Thoracic aorta (tissue), 2 donors: Measurements from ENCODE around the gene LOC128125822.
A peak's percentile ranks its signal among the peaks of the same experiment; 100 is the strongest.

Experiments
- ATAC-seq: fragments of 150-250 bp; one replicate; pipeline ENCODE4 v1.8.0; 2017; ENCODE audit warnings: low read depth; ENCODE audit not compliant: insufficient number of reproducible peaks, low FRiP score
- DNase-seq: peaks from one replicate; pipeline ENCODE4 v3.0.0-alpha.2; 2020; ENCODE audit warnings: low spot score
- H3K27ac ChIP-seq, 2 donors: fragments of 200-600 bp; sonication (generic); 1 replicate in 1 of 2; 2 replicates in 1 of 2; pipeline ENCODE4 v1.5.1; 2016; ENCODE audit warnings: mild to moderate bottlenecking in 2 of 2, moderate library complexity in 2 of 2
- H3K27me3 ChIP-seq: fragments of 200-600 bp; sonication (generic); replicated peaks from 2 replicates; pipeline ENCODE4 v1.6.0; 2016; ENCODE audit warnings: mild to moderate bottlenecking; ENCODE audit not compliant: insufficient read depth
- H3K36me3 ChIP-seq: fragments of 200-600 bp; sonication (generic); one replicate; pipeline ENCODE4 v1.5.1; 2016
- H3K4me1 ChIP-seq, 2 donors: fragments of 200-600 bp; sonication (generic); 1 replicate in 1 of 2; 2 replicates in 1 of 2; pipeline versions ENCODE4 v1.5.1 to v1.6.0; 2016; ENCODE audit warnings: low read depth in 2 of 2, mild to moderate bottlenecking in 1 of 2; ENCODE audit not compliant: control insufficient read depth in 1 of 2
- H3K4me3 ChIP-seq: fragments of 200-600 bp; sonication (generic); 2 replicates; pipeline ENCODE4 v1.5.1; 2016; ENCODE audit warnings: mild to moderate bottlenecking
- H3K9me3 ChIP-seq: fragments of 200-600 bp; sonication (generic); 2 replicates; pipeline ENCODE4 v1.5.1; 2016
- TF ChIP-seq, protein P1 (sequence below): fragments of 200-600 bp; sonication (generic); IDR thresholded peaks from one replicate; pipeline ENCODE4 v1.5.1; 2019; ENCODE audit warnings: antibody characterized with exemption

The LOC128125822 gene

DNA sequence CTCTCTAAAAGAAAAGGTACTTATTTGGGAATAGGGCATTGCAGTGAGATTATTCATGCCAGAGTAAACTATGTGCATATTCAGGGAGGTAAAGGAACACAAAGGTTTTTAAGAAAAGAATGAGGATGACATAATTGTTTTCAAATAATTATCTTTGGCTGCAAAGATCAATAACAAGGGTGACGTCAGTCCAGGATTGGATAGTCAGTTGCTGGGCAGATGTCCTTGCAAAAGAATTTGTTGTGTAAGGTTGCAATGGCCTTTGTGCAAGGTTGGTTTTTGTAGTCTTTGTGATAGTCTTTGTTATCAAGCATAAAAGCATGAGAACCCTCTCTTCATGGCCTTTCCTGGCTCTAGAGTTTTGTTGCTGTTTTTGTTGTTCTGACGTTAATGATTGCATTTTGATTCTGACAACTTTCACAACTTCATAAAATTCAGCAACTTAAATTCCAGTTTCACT lies 17.7 kb downstream of the LOC128125822 start:
- TF ChIP-seq, protein P1, sequence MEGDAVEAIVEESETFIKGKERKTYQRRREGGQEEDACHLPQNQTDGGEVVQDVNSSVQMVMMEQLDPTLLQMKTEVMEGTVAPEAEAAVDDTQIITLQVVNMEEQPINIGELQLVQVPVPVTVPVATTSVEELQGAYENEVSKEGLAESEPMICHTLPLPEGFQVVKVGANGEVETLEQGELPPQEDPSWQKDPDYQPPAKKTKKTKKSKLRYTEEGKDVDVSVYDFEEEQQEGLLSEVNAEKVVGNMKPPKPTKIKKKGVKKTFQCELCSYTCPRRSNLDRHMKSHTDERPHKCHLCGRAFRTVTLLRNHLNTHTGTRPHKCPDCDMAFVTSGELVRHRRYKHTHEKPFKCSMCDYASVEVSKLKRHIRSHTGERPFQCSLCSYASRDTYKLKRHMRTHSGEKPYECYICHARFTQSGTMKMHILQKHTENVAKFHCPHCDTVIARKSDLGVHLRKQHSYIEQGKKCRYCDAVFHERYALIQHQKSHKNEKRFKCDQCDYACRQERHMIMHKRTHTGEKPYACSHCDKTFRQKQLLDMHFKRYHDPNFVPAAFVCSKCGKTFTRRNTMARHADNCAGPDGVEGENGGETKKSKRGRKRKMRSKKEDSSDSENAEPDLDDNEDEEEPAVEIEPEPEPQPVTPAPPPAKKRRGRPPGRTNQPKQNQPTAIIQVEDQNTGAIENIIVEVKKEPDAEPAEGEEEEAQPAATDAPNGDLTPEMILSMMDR, result no peak
- Histone ChIP-seq H3K27ac (no peak overlapping the region), H3K9me3 (no peaks in the 10 kb centered on the region), H3K36me3 (no peaks in the 10 kb centered on the region), H3K4me3 (no peak overlapping the region), H3K27me3 (no peaks in the 10 kb centered on the region), H3K4me1 (no peaks in the 10 kb centered on the region)
- no peak for DNase-seq
- ATAC-seq, result no peak

DNA sequence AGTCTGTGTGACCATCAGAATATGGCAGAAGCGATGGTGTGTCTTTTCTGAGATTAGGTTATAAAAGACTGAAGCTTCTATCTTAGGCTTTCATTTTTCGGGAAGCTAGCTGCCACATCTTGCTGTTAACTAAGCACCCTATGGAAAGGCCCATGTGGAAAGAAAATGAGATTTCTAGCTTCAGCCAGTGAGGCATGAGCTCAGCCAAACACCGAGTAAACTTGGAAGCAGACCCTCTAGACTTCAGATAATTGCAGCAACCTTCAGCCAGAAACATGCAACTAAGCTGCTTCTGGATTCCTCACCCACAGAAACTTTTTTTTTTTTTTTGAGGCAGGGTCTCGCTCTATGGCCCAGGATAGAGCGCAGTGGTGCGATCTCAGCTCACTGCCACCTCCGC lies 20.6 kb downstream of the LOC128125822 start:
- H3K36me3 ChIP-seq, result no peaks in the 10 kb centered on the region
- no peaks in the 10 kb centered on the region for H3K9me3 ChIP-seq
- H3K27ac ChIP-seq, result no peak overlapping the region
- DNase-seq, result no peak
- H3K4me1 ChIP-seq, result peaks cover 2% of the 10 kb centered on the region in 2 donors
- H3K4me3 ChIP-seq, result no peak overlapping the region
- TF ChIP-seq, protein P1, result no peak
- no peak for ATAC-seq
- no peaks in the 10 kb centered on the region for H3K27me3 ChIP-seq

DNA sequence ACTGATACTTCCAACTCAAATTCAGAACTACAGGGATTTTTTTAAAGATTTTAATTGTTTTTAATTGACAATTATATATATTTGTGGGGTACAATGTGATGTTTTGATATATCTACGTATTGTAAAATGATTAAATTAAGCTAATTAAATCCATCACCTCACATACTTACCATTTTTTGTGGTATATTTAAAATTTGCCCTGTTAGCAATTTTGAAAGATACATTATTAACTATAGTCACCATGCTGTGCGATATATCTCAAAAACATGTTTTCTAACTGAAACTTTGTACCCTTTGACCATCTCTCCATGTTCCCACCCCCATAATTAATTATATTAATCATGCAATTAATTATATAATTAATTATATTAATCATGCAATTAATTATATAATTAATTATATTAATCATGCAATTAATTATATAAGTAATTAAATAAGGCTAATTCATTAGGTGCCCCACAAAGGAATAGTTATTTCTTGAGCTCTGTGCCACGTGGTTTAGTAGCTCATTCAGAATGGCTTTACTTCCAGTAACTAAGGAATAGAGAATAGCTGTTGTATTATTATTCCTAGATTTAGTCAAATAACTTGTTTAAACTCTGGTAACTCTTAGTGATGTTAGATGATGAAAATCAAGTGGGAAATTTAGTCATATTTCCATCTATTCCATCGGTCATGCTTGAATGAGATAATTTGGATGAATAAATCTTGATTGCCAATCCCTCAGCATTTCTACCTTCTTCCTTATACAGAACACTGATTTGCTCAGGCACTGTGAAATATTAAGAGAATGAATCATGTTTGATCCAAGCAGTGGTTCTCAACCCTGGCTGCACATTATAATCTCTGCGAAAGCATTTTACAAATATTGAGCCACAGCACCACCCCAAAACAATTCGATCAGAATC lies 25.1 kb downstream of the LOC128125822 start:
- Histone ChIP-seq H3K36me3 (no peaks in the 10 kb centered on the region), H3K4me3 (peak overlapping the region; percentile 64), H3K9me3 (no peaks in the 10 kb centered on the region), H3K27ac (no peak overlapping the region), H3K4me1 (peaks cover 4 to 6% of the 10 kb centered on the region in 2 donors), H3K27me3 (no peaks in the 10 kb centered on the region)
- DNase-seq (no peak), ATAC-seq (no peak)
- TF ChIP-seq, protein P1, result no peak

DNA sequence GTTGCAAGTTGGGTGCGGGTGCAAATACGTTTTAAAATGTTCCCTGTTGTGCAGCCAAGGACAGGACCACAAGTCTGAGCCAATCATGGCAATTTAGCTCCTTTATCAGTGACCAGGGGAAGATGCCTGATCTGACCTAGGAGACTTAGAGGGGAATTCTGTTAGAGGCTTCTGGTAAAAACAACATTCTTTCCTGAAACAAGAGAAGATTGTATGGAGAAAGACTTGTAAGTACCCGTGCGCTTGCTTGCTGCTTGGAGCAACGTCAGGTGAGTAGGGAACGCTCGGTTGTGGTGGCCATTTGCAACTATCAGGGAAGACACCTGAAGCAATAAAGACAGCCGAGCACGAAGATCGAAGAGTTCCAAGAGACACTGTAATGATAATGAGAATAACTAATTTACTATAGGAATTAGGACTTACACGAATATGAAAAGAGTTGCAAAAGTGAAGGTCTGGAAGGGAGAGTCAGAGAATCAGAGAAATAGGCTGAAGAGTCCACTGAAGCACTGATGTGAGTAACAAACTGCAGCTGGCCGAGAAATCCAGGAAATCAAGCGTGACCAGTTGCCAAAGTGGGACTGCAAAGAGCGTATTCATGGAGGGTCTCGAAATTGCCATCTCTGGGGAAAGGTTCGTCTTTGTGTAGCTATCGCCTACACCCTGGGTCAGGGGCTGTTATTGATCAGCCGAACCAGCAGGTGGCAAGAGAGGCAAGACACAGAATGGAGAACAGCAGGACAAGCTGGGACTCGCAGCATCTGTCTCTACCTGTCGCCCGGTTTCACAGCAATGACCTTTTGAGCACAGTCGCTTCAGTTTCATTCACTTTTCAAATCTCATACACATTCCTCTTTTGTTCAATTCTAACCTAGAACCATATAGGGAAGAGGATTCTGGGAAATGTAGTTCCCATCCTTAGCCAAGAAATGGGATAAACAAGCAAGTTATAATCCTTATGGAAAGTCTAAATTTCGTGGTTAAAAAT lies 26.1 kb downstream of the LOC128125822 start:
- no peaks in the 10 kb centered on the region for H3K9me3 ChIP-seq
- peak; percentile 23 for DNase-seq
- no peak overlapping the region for H3K27ac ChIP-seq
- H3K4me1 ChIP-seq, result peaks cover 4 to 6% of the 10 kb centered on the region in 2 donors
- no peaks in the 10 kb centered on the region for H3K27me3 ChIP-seq
- TF ChIP-seq, protein P1, result peak; percentile 83
- H3K4me3 ChIP-seq, result peak overlapping the region; percentile 64
- H3K36me3 ChIP-seq, result no peaks in the 10 kb centered on the region
- ATAC-seq, result peak; percentile 64

DNA sequence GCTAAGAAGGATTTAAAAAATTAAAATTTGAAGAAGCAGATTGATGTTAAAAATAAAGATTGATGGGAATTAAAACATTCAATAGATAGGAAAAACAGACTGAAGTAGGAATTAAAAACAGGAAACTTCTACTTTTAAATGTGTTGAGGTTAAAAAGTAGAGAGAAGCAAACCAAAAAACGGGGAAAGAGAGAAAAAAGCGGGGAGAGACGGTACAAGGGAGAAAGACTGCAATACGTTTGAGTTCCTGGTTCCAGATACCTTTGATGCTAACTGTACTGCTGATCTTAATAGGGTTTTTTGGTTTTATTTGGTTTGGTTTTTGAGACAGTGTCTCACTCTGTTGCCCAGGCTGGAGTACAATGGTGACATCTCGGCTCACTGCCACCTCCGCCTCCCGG lies 27.0 kb downstream of the LOC128125822 start:
- Histone ChIP-seq H3K27me3 (no peaks in the 10 kb centered on the region), H3K9me3 (no peaks in the 10 kb centered on the region), H3K4me1 (peaks cover 4 to 6% of the 10 kb centered on the region in 2 donors), H3K36me3 (no peaks in the 10 kb centered on the region), H3K27ac (no peak overlapping the region), H3K4me3 (no peak overlapping the region)
- no peak for DNase-seq
- TF ChIP-seq, protein P1, result no peak
- ATAC-seq, result no peak
